Cerebellar nuclear complex (tissue), 1 donor: ENCODE results near the gene SRSF7.
A peak's percentile ranks its signal among the peaks of the same experiment; 100 is the strongest.

Source experiments
- DNase-seq, 2 experiments: peaks; one replicate each; lab custom pipeline; 2025; lab: John Stamatoyannopoulos, UW

Gene SRSF7

GRCh38 chr2:38754049-38754448 lies 2.9 kb upstream of the SRSF7 start:
- no peak for DNase-seq

GRCh38 chr2:38751596-38752410 lies 642 bp upstream of the SRSF7 start:
- no peak for DNase-seq

- no peak for DNase-seq
Observed at GRCh38 chr2:38750011-38750890, 910 bp downstream of the SRSF7 start.

GRCh38 chr2:38748943-38749804 lies 2.0 kb downstream of the SRSF7 start:
- DNase-seq = no peak

- DNase-seq = no peak
Observed at GRCh38 chr2:38748391-38748790, 2.8 kb downstream of the SRSF7 start.

- DNase-seq = no peak
Observed at GRCh38 chr2:38747819-38748218, 3.3 kb downstream of the SRSF7 start.

GRCh38 chr2:38747007-38747424 lies 4.1 kb downstream of the SRSF7 start:
- no peak for DNase-seq

GRCh38 chr2:38745267-38745666 lies 5.9 kb downstream of the SRSF7 start:
- no peak for DNase-seq

- DNase-seq = no peak
Observed at GRCh38 chr2:38744399-38744780, 6.8 kb downstream of the SRSF7 start.

- DNase-seq = no peak
Observed at GRCh38 chr2:38743672-38744398, 7.3 kb downstream of the SRSF7 start.

GRCh38 chr2:38742797-38743559 lies 8.2 kb downstream of the SRSF7 start:
- no peak for DNase-seq

GRCh38 chr2:38740851-38741731 lies 10.1 kb downstream of the SRSF7 start:
- no peak for DNase-seq

- no peak for DNase-seq
Observed at GRCh38 chr2:38739524-38739923, 11.6 kb downstream of the SRSF7 start.

GRCh38 chr2:38737925-38738324 lies 13.2 kb downstream of the SRSF7 start:
- DNase-seq = no peak

GRCh38 chr2:38737000-38737698 lies 14.0 kb downstream of the SRSF7 start:
- peak in 1 of 2 experiments; percentile 4 for DNase-seq

GRCh38 chr2:38735999-38736320 lies 15.2 kb downstream of the SRSF7 start:
- no peak for DNase-seq

- DNase-seq = no peak
Observed at GRCh38 chr2:38734299-38735058, 16.7 kb downstream of the SRSF7 start.

GRCh38 chr2:38733300-38733971 lies 17.7 kb downstream of the SRSF7 start:
- DNase-seq = no peak
